H1 (cell line): ENCODE measurements around the gene CDC42EP5. TPM values are rescaled to one million over a fixed set of nuclear protein-coding genes. Genes with fewer than 3 reads are reported as not detected.

Experiments
- ATF2 ChIP-seq: IDR thresholded peaks from 2 replicates; pipeline ENCODE4 v1.6.1; 2012; ENCODE audit warnings: low read length, inconsistent platforms
- KDM5A ChIP-seq: fragments of 200-600 bp; IDR thresholded peaks from 2 replicates; pipeline ENCODE4 v1.7.1; 2012; ENCODE audit warnings: mild to moderate bottlenecking, low read length, inconsistent platforms, mixed read lengths
- RBBP5 ChIP-seq: IDR thresholded peaks from 2 replicates; pipeline ENCODE4 v1.7.1; 2012; ENCODE audit warnings: low read depth, mild to moderate bottlenecking, inconsistent platforms, low read length, moderate library complexity, borderline replicate concordance
- polyA plus RNA-seq, 7 experiments: library from polyadenylated mRNA; depleted of rRNA in 3 of 7; stranded (reverse) in 5 of 7; unstranded in 2 of 7; fragments of >200 nt in 5 of 7; fragments of 200-250 nt in 2 of 7; gene quantifications; 1 replicate in 5 of 7; 2 replicates in 1 of 7; 4 replicates in 1 of 7; pipeline versions ENCODE4 v1.2.1 to v1.2.3, GENCODE V29; 2011 to 2013; ENCODE audit warnings: missing spikeins in 2 of 7, mixed read lengths in 2 of 7
- total RNA-seq: library from RNA; stranded (reverse); fragmentation: NEBNext Ultra II Directional; extraction: Animal tissue kit (Norgen Biotek cat#: 25700); gene quantifications from 2 replicates; pipeline ENCODE4 v1.2.1, GENCODE V29; 2021
- TF ChIP-seq, protein P1 (sequence below), 3 experiments: IDR thresholded peaks; 1 replicate in 2 of 3; 2 replicates in 1 of 3; pipeline versions ENCODE4 v1.5.1 to v1.6.1; 2011; ENCODE audit warnings: low read length in 3 of 3, mild to moderate bottlenecking in 3 of 3, inconsistent platforms in 2 of 3, low read depth in 1 of 3, moderate library complexity in 1 of 3; ENCODE audit not compliant: insufficient read depth in 1 of 3; ENCODE audit errors: control extremely low read depth in 1 of 3
- TF ChIP-seq, protein P2 (sequence below): IDR thresholded peaks from 2 replicates; pipeline ENCODE4 v1.6.1; 2011; ENCODE audit warnings: low read depth, mild to moderate bottlenecking, low read length; ENCODE audit not compliant: insufficient read depth

The CDC42EP5 gene
- total and polyA plus RNA-seq, 2 of the 8 experiments (the other 6 are each of a cell fraction or from before 2014, with no cell fraction given), result 1.8 to 2.1 TPM

DNA sequence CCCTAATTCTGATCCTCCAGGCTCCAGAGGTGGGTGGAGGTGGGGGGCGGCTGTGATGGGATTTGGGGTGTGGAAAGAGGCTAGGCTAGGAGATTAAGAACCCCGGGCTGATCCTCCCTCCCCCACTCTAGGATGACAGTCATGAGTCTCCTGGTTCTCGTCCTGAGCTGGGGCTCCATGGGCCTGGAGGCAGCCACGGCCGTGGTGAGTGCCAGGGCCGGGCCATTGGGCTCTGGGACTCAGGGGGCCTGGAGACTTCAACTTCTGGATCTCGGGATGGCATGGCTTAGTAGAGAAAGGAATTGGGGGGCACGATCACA, 44.0 kb downstream of the CDC42EP5 start (continued):
- TF ChIP-seq, protein P1, sequence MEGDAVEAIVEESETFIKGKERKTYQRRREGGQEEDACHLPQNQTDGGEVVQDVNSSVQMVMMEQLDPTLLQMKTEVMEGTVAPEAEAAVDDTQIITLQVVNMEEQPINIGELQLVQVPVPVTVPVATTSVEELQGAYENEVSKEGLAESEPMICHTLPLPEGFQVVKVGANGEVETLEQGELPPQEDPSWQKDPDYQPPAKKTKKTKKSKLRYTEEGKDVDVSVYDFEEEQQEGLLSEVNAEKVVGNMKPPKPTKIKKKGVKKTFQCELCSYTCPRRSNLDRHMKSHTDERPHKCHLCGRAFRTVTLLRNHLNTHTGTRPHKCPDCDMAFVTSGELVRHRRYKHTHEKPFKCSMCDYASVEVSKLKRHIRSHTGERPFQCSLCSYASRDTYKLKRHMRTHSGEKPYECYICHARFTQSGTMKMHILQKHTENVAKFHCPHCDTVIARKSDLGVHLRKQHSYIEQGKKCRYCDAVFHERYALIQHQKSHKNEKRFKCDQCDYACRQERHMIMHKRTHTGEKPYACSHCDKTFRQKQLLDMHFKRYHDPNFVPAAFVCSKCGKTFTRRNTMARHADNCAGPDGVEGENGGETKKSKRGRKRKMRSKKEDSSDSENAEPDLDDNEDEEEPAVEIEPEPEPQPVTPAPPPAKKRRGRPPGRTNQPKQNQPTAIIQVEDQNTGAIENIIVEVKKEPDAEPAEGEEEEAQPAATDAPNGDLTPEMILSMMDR (IDR thresholded peaks at IDR 0.05; ENCODE audit: control extremely low read depth in 1 of 3, insufficient read depth in 1 of 3, low read depth in 1 of 3, low read length in 3 of 3), result no peak
- TF ChIP-seq ATF2 (no peak), KDM5A (no peak), RBBP5 (no peak)
- TF ChIP-seq, protein P2, sequence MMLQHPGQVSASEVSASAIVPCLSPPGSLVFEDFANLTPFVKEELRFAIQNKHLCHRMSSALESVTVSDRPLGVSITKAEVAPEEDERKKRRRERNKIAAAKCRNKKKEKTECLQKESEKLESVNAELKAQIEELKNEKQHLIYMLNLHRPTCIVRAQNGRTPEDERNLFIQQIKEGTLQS, result no peak
